GM21576 (cell line): Measurements from ENCODE around the gene PDRG1.

Source experiments
- ATAC-seq: cut with Tn5 transposase; IDR thresholded peaks from one replicate; pipeline ENCODE4 v1.9.1; 2021; ENCODE audit warnings: mild to moderate bottlenecking, moderate library complexity; ENCODE audit not compliant: unreplicated experiment

PDRG1 gene

DNA sequence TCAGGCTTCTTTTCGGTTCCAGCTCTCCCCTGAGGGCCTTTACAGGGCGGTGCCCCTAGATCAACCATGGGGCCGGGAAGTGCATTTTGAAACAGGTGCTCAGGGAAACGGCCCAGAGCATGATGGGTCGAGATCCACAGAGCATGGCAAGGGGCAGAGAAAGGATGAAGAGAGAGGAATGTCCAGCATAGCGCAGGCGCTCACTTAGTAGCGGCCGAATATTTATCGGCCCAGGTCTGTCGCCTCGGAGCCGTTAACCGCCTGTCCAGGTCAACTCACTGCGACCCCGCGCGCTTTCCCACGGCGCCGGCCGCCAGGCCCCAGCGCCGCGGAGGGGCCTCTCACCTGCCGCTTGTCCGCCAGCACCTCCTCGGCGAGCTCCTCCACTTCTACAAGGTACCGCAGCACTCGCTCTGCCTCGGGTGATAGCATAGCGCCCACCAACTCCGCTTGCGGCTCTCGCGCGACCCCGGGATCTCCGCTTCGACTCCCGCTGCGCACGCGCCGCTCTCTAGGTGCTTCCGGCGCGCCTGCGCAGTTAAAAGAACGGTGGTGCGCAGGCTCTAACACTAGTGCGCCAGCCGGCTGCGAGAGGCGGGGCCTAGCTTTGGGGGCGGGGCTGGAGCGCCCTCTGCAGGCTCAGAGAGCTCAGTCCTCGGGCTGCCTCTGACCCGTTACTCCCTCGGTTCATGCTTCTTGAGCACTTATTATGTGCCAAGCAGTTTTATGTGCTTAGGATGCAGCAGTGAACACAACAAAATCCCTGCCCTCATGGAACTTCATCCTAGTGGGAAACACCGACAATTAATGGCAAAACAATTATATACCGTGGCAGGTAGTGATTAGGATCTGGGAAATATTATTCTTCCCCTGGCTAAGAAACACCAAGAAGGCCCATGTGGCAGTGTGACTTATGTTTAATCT is at the start of gene PDRG1:
Gene PDRG1, minus strand, starts transcription at position 517 of the 924 bp plus-strand sequence. Its CDS starts 85 bp downstream, at position 432.
- peak; percentile 93 for ATAC-seq

DNA sequence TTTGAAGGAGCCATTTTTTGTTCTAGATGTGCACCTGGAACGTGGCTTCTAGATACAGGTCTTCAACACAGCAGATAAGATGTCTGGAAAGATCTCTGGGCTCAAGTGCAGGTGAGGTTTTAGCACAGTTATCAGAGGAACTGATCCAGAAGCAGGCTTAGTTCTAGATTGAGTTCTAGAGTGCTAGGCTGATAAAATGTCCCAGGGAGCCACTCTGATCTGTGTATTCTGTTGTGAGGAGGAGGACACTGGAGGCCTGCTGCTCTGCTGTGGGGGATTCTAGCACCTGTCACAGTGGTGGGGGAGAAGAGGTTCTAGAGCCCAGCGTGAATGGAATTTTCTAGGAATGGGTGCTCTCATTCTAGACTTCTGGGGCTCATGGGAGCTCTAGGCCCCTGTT is 46.4 kb upstream of the PDRG1 start:
- ATAC-seq: no peak

DNA sequence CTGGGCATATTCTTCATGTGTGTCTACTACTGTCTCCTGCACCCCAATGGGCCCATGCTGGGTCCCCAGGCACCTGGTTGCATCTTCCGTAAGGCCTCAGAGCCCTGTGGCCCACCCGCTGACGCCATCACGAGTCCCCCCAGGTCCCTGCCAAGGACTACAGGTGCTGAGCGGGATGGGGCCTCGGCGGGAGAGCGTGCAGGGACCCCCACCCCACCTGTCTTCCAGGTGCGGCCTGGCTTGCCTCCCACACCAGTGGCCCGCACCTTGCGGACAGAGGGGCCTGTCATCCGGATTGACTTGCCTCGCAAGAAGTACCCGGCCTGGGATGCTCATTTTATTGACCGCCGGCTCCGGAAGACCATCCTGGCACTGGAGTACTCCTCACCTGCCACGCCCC is 45.1 kb upstream of the PDRG1 start:
- no peak for ATAC-seq

DNA sequence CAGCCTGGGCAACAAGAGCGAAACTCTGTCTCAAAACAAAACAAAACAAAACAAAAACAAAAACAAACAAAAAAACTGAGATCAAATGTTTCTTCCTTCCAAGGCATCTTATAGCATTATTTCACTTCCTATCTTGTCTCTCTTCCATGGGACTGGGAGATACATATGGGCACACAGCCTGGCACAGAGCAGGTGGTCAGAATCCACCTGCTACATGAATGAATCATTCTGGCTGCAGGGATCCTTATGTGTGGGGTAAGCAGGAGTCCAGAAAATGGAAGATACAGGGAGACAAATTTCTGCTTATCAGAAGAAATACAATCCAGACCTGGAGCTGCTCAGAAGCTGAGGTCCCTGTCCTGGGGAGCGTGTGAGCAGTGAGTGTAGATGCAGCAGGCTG is 40.2 kb upstream of the PDRG1 start:
- ATAC-seq: no peak

DNA sequence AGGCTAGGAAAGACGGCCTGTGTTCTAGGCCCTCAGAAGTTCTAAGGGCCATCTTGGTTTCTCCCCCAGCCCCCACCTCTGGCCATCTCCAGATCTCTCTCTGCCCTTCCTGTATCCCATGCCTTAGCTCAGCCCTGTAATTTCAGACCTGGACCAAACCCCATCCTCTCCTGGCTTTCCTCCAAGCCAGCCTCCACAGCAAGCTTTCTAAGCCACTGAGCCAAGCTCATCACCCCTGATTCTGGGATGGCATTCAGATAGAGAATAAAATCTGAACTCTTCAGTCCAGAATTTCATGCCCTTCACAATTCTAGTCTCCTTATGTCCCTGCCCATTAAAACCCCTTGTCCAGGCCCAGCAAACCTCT is 39.5 kb upstream of the PDRG1 start:
- ATAC-seq: no peak

DNA sequence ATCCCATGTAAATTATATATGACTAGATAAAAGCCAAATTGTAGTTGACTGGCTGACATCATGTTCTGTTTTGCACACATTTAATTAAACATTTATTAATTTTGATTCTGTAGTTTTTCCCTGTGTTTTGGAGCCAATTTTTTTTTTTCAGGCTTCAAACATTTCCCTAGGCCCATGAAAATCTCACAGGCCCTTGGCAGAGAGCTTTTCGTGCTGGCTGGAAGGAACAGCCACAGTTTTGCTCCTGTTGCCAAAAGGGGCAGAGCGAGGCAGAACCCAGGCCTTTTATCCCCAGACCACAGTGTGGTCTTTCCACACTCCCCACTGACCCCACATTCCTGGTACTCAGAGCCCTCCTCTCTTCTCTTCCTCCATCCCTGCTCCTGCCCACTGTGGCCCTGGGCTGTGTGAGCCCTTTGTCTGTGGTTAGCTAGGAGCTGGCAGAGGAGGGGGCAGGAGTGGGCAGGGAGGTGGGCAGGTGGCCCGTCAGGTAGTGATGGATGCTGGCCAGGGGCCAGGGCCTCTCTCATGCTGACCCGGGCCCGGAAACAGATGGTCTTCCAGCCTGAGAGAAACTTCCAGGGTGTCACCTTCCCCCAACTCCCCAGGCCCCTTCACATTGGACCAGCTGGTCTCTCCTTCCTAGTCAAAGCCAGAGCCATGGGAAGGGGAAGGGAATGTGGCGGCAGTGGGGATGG is 38.9 kb upstream of the PDRG1 start:
- ATAC-seq: no peak

DNA sequence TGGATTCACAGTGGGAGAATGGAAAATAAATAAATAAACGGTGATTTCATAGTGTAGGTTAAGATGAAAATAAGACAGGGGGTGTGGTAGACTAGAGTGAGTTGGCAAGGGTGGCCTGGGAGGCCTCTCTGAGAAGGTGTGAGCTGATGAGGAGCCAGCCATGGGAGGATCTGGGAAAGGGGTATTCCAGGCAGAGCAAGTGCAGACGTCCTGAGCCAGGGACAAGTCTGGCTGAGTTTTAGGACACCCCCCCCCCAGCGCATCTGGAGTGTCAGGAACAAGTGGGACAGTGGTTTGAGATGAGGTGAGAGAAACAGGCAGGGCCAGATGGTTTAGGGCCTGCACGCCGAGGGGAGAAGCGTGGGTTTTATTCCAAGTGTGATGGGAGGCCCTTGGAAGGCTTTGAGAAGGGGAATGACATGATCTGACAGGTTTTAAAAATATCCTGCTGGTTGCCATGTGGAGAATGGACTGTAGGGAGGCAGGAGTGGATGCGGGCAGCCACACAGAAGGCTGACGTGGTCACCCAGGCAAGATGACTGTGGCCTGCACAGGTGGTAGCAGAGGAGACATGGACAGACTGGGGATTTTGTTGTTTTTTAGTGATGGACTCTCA is 37.3 kb upstream of the PDRG1 start:
- ATAC-seq: no peak

DNA sequence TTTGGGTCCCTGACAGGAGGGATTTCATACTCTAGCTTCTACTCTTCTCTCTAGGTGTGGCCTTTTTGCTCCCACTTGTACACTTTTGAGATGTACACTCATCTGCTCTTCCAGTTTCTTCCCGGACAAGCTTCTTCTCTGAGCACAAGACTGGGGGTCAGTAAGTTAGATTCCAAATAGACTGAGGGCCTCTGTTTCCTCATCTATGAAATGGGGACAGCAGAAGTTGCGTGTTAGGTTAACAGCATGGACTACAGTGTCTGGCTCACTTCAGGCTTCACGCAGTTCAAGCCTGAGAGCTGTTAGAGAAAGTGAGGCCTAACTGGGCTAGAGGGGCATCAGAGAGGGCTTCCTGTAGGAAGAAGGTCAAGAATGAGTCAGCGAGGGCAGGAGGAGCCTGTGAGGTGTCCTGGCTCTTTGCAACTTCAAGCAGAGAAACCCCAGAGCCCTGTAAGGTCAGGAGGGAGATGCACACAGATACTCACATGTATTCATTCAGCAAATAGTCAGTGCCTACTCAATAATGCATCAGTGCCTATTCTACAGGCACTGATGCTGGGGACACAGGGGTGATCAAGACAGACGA is 36.7 kb upstream of the PDRG1 start:
- no peak for ATAC-seq

DNA sequence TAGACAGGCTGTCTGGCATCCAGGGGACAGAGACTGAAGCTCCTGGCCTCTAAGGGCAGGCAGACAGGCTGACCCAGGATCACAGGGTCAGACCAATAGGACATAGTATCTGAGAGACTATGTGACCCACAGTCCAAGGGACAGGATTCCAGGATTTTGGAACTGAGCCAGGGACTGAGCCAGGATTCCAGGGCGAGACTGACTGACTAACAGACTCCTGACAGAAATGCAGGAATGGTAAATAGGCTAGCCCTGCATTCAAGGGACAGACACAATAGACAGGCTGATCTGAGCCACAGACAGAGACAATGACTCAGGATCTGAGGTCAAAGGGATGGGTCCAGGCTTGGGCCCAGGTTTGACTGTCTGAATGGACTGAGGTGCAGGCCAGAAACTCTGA is 35.9 kb upstream of the PDRG1 start:
- no peak for ATAC-seq

DNA sequence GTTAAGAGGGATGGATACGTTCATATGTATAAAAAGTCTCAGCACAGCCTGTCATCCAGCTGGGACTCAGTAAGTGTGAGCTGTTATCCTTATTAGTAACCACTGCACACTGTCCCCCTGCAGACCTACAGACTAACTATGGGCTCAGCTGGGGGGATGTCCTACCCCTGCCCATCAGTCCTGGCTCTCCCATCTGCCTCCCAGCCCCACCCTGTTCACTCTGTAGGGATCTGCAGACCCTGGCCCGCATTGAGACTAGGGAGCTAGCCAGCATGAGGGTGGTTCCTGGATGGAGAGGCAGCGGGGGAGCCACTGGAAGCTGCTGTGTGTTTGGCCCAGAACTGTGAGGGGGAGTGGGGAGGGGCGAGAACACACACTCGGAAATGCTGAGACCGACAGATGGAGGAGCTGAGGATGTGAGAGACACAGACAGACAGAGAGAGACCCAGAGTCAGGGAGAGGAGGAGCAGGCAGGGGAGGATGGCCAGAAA is 33.2 kb upstream of the PDRG1 start:
- no peak for ATAC-seq

DNA sequence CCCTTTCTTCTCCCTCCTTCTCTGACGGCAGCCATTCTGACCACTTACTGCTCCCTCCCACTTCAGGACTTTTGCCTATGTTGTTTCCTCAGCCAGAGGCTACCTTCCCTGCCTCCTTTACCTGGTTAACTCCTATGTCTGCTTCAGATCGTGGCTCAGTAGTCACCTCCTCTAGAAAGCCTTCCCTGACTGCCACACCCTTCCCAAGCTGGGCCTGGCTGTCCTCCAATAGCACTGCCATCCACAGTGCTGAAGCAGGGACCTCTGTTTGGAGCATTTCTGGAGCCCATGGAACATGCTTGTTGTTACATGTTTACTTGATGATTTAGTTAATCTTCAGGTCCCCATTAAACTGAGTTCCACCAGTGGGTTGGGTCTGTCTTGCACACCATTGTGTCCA is 29.9 kb upstream of the PDRG1 start:
- no peak for ATAC-seq

DNA sequence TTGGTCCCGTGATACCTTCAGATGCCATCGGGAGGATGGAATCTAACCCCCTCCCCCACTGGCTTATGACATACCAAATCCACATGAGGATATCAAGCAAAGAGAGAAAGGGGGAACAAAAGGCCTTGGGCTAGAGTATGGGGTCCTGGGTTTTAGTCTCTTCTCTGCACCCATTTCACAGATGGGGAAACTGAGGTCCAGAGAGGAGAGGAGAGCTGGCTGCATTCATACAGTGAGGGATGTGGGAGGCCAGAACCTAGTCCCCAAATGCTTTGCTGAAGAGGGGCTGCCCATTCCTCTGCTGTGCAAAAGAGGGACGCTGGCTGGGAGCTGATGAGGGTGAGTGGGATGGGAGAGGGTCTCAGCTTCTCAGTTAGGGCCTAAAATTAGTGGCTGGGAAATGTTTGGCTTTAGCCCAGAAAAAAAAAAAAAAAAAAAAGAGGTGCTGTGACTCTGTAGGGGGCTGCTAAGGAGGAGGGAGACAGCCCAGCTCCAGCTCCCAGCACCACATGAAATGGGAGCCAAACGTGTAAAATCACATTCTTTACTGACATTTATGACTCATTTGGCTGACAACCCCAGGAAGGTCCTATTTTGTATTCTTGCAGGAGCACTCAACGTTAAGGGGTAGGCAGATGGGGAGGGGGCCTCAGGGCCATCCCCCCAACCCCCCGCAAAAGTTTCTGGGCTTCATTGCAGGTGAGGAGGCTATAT is 28.0 kb upstream of the PDRG1 start:
- no peak for ATAC-seq

DNA sequence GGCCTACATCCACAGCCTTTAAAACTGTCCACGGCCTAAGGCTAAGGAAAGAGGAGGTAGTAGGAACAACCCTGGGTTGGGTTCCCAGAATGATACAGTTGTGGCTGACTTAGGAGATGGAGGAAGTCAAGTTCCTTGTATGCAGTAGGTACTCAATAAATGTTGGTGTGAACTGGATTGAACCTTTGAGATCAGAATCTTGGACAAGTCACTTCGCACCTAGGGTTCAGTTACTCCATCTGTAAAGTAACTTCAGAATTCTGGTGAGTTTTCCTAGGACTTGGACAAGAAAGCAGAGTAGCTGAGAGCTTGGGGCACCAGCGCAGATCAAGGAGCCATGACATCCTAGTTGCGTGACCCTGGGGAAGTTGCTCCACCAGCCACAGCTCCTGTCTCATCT is 25.2 kb upstream of the PDRG1 start:
- no peak for ATAC-seq

DNA sequence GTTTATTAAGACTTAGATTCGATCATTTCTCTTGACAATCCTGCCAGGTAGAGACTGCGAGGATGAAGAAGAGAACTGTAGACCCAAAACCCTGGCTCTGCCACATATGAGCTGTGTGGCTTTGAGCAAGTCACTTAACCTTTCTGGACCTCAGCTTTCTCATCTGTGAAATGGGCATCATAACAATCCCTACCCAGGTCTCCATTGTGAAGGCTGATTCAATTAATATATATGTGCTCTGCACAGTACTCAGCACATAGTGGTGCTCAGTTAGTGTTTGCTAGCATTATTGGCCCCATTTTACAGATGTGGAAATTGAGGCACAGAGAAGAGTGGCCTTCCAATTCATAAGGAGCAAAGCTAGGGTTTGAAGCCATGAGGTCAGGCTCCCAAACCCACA is 24.0 kb upstream of the PDRG1 start:
- no peak for ATAC-seq

DNA sequence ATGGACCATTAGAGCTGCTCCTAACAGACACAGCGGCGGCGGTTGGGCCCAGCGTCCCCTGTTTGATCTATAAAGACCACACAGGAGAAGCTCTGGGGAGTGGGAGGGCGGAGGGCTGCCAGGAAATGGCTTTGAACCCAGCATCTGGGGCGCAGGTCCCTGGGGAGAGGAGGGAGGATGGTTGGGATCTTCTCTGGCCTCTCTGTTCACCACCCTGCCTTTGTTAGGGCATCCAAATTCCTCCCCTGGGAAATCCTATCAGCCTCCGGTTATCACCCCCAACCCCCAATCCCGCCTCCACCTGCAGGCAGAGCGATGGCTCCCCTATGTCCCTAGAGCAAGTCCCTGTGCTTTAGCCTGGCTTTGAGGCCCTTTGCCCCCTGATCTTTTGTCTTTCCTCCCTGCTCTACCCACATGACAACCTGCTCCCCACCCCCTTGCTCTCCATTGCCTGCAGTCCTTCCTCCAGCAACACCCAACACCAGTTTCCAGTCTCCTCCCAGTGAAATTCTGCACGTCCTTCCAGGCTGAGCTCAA is 23.2 kb upstream of the PDRG1 start:
- ATAC-seq: no peak

DNA sequence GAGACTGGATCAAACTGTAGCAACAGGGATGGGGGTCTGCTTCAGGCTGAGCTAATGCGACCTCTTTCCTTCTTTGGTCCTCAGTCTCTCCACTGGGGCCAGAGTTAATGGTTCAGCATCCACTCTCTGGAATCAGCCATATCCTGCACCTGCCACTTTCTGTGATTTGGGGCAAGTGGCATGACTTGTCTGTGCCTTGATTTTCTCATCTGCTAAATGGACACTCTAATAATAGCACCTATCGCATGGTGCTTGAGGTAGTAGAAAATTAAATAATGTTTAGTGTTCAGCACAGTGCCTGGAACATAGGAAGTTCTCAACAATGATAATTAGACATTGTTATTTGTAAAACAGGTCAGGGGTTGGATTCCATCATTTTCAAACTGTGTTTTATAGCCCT is 22.4 kb upstream of the PDRG1 start:
- no peak for ATAC-seq

DNA sequence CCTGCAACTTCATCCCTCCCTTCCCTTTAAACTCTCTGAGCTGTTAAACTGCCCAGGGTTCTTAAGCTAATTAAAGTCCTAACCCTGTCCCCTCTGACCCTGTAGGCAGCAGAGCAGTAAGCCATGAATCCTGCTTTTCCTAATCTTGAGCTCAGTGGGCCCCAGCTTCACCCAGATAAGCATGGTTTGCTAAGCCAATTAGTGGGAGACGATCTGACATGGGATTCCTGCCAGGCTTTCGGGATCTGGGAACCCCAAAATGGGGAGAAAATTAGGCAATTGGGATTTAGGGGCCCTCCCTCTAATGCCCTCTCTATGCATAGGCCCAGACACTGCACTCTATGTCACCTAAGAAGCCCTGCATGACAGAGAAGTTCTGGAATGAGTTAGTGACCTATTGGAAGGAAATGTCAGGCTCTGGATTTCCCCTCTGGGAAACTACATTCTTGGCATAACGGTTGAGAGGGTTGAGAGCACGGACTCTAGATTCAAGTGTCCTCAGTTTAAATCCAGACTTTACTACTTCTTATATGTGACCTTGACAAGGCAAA is 20.7 kb upstream of the PDRG1 start:
- no peak for ATAC-seq

DNA sequence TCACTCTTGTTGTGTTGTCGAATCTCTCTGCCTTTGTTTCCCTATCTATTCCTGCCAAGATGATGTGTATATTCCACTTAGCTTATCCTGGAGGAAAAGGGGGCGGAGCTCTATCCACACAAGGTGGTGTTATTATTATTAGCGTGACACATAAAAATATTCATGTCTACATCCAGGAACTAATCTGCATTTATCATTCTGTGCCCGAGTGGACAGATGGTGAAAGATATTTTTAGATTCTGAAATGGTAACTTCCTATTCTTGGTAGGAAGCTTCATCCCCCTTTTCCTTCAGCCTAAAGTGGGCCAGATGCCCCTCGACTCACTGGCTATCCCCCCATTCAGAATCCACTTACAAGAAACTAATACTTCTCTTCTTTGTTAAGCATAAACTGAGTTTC is 18.1 kb upstream of the PDRG1 start:
- no peak for ATAC-seq

DNA sequence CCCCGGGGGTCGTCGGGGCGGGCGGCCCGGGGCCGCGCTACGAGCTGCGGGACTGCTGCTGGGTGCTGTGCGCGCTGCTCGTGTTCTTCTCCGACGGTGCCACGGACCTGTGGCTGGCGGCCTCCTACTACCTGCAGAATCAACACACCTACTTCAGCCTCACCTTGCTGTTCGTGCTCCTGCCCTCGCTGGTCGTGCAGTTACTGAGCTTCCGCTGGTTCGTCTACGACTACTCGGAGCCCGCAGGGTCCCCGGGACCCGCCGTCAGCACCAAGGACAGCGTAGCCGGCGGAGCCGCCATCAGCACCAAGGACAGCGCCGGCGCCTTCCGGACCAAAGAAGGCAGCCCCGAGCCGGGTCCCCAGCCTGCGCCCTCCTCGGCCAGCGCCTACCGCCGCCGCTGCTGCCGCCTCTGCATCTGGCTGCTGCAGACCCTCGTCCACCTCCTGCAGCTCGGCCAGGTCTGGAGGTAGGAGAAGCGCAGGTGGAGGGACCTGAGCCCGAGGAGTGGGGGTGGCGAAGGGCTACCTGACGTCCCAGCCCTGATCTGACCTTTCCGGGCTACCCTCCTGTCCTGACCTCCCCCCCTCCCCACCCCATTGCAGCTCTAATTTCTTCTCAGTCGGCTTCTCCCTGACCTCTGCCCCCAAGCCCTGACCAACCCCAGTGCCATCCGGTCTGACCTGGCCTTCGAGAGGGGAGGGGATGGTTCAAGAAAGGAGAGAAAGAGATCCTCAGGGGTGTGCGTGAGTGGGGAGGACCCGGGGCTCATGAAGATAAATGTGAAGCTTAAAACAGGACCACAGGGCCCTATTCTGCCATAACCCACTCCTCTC is 16.7 kb upstream of the PDRG1 start:
- no peak for ATAC-seq
